GM12874 (cell line): ENCODE data around the gene RBFOX1.

ENCODE experiments used
- TF ChIP-seq, protein P1 (sequence below): IDR thresholded peaks from 2 replicates; pipeline ENCODE4 v1.5.1; 2011; ENCODE audit warnings: low read depth, mild to moderate bottlenecking, control low read depth, low read length, moderate library complexity; ENCODE audit not compliant: insufficient read depth

The RBFOX1 gene

DNA sequence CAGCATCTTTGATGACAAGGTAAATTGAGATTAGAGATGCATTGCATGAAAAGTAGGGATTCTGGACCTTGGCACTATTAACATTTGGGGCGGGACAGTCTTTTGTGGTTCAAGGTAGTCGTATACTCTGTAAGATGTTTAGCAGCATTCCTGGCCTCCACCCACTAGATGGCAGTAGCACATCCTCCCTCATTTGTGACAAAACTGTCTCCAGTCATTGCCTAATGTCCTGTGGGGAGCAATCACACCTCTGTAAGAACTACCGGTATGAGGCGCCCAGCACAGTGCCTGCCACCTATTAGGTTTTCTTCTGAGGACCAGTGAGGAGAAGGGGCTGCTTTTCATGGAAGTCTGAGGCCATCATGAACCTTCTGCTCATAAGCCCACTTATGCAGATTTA, 180.8 kb downstream of the RBFOX1 start:
- TF ChIP-seq, protein P1, sequence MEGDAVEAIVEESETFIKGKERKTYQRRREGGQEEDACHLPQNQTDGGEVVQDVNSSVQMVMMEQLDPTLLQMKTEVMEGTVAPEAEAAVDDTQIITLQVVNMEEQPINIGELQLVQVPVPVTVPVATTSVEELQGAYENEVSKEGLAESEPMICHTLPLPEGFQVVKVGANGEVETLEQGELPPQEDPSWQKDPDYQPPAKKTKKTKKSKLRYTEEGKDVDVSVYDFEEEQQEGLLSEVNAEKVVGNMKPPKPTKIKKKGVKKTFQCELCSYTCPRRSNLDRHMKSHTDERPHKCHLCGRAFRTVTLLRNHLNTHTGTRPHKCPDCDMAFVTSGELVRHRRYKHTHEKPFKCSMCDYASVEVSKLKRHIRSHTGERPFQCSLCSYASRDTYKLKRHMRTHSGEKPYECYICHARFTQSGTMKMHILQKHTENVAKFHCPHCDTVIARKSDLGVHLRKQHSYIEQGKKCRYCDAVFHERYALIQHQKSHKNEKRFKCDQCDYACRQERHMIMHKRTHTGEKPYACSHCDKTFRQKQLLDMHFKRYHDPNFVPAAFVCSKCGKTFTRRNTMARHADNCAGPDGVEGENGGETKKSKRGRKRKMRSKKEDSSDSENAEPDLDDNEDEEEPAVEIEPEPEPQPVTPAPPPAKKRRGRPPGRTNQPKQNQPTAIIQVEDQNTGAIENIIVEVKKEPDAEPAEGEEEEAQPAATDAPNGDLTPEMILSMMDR = no peak

DNA sequence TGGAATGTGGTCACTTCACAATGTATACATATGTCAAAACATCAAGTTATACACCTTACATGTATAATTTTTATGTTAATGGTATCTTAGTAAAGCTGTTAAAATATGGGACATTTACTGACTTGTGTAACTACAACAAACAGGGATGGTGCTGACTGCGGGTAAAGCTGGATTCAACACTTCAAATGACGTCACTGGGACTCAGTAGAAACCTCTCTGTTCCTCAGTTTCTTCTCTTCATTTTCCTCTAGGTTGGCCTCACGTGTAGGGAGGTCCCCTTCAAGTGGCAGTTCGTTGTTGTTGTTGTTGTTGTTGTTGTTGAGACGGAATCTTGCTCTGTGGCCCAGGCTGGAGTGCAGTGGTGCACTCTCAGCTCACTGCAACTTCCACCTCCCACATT, 182.9 kb downstream of the RBFOX1 start:
- TF ChIP-seq, protein P1 = no peak

DNA sequence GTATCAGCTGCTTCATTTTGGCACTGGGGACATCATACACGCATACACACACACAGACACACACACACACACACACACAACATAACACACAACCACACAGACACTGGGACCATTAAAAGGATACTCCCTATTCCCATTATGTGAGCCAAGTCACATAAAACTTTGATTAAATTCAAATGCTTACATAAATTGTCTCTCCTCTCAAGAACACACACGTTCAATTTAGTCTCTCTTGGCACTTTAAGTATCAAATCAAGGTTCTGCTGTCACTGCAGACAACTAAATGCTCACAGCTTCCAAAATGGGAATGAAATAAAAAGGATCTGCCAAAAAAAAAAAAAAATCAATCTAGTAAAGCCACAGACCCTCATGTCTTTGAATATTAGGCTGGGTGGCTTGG, 184.9 kb downstream of the RBFOX1 start:
- TF ChIP-seq, protein P1 = no peak

DNA sequence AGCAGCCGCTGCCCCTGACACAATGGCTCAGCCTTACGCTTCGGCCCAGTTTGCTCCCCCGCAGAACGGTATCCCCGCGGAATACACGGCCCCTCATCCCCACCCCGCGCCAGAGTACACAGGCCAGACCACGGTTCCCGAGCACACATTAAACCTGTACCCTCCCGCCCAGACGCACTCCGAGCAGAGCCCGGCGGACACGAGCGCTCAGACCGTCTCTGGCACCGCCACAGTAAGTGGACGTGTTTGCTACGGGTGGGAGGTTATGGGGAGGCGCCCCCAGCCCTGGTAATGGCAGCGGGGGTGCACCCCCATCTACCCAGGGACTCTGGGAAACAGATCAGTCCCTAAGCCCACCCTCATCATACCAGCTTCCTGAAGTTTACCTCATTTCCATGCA, 185.5 kb downstream of the RBFOX1 start:
- TF ChIP-seq, protein P1 = no peak

DNA sequence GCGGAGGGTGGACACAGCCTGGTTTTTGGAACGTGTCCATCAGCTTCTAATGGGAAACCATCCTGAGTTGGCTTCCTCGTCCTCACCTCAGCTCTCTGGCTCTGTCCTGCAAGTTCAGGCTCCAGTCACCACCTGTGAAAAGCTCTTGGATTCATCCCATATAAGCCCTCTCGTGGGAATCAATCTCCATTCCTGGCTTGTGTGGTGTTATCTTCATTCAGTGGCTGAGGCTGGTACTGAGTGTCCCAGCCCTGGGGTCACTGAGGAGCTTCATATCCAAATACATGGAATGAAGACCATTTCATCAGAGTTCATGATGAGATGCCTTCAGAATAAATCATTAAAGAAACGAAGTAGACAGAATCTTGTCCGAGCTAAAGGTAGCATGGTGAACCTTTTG, 189.2 kb downstream of the RBFOX1 start:
- TF ChIP-seq, protein P1 = no peak

DNA sequence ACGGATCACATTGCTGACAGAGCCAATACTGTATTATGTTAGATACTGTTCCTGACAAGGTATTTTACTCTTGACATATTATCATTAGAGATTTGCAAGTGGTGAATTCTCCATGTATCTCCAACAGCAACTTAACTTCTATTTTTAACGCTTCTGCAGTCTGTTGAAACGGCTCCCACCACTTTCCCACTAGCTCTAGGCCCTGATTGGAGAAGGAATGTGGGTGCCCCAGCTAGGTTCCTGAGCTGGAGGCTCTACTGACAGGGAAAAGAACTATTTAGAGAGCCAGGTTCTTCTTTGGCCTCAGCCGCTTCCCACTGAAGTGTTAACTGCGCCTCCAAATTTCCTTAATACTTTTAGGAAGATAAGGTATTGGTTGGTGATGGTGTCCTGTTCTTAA, 191.8 kb downstream of the RBFOX1 start:
- TF ChIP-seq, protein P1 = no peak

DNA sequence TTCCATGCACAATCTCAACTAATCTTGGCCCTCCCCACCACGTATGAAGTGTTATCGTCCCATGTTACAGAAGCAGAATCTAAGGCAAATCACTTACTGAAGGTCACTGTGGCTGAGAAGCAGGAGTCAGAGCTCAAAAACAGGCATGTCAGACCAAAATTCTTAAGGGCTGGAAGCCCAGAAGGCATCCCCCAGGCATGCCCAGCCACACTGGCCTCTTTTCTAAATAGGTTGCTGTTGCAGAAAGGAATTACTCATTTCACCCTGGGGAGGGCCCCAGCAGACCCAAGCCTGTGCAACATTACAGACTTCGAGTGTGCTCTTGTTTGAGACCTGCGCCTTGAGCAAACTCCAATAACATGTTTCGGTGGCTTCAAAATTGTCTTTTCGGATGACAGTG, 194.1 kb downstream of the RBFOX1 start:
- TF ChIP-seq, protein P1 = no peak

DNA sequence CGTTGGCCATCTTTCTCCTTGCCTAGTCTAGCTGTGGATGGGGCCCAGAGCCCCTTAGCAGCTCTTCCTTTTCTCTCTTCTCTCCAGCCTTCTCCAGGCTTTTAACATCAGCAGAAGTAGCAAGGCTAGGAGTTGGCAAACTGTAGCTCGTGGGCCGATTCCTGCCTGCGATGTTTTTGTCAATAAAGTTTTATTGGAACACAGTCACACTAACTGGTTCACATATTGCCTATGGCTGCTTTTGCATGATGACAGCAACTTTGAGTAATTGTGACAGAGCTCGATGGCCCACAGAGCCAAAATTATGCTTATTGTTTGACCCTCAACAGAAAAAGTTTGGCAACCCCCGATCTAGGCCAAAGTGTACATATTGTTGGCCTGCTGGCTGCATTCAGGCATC, 199.9 kb downstream of the RBFOX1 start:
- TF ChIP-seq, protein P1 = no peak
